Activated CD4-positive, alpha-beta memory T cell treated with anti-CD3 and anti-CD28 coated beads, Interleukin-2, amount 10 ng/mL, durations not matched to agents 7 days and 5 days (primary cell): ENCODE data around the gene FIBP. TPM values are rescaled to one million over a fixed set of nuclear protein-coding genes. Genes with fewer than 3 reads are reported as not detected.

Experiments used
- CTCF ChIA-PET: fragments of 350-600 bp; sonication (Branson Sonifier 250); formaldehyde crosslinking; loops from one replicate; lab custom pipeline; 2021; ENCODE audit warnings: antibody characterized with exemption, inconsistent platforms; lab: Charles Lee
- POLR2A ChIA-PET: fragments of 350-600 bp; sonication (Branson Sonifier 250); formaldehyde crosslinking; loops from one replicate; lab custom pipeline; 2021; ENCODE audit warnings: antibody characterized with exemption; lab: Charles Lee
- DNase-seq: peaks from one replicate; pipeline ENCODE4 v3.0.0-alpha.2; 2020
- H3K27ac Mint-ChIP-seq: one replicate; pipeline ENCODE4 v1.8.0; 2021; ENCODE audit warnings: mild to moderate bottlenecking, mixed read lengths
- H3K27me3 Mint-ChIP-seq: one replicate; pipeline ENCODE4 v1.8.0; 2021; ENCODE audit warnings: mixed read lengths
- H3K36me3 Mint-ChIP-seq: one replicate; pipeline ENCODE4 v1.8.0; 2021; ENCODE audit warnings: low read depth, mixed read lengths
- H3K4me1 Mint-ChIP-seq: one replicate; pipeline ENCODE4 v1.8.0; 2021; ENCODE audit warnings: mixed read lengths
- H3K4me3 Mint-ChIP-seq: one replicate; pipeline ENCODE4 v1.8.0; 2021; ENCODE audit warnings: mild to moderate bottlenecking, mixed read lengths
- H3K9me3 Mint-ChIP-seq: one replicate; pipeline ENCODE4 v1.8.0; 2021; ENCODE audit warnings: mixed read lengths
- total RNA-seq, 2 experiments: library from RNA; stranded (reverse); gene quantifications; one replicate each; pipeline ENCODE4 v1.2.3, GENCODE V29; 2021

FIBP gene
- total RNA-seq, 2 experiments from 2014 or later, result 71.7 to 77.4 TPM

DNA sequence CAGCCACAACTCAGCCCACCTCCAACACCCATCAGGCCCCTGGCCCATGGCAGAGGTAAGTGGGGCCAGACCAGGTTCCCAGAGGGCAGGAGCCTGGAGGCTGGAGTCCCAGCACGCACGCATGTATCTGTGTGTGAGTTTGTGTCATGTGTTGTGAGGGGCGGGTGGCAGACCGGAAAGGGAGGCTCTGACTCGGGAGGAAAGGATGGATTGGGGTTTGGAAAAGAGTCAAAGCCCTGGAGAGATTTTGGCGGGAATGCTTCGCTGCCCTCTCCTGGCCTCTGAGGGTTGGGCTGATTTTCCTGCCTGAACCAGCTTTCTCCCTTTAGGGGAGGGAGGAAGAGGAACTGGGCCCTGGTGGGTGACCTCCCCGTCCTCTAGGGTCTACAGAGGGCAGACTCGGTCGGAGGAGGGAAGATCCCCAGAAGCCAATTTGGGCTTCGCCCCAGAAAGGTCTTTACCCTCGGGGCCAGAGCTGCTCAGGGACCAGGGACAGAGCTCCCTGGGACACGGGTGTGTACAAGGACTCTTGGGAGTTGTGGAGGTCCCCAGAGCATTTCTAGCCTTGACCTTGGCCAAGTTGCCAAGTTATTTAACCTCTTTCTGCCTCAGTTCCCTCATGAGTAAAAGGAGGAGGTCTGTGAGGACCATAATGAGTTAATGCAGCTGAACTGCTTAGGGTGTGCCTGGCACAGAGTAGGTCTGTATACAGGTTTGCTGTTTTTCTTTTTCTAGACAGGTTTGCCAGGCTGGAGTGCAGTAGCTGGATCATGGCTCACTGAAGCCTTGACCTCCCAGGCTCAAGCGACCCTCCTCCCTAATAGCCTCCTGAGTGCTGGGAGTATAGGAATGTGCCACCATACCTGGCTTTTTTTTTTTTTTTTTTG, 23.7 kb upstream of the FIBP start:
- no peaks in the 10 kb centered on the region for H3K9me3 Mint-ChIP-seq
- ChIA-PET POLR2A (interaction anchor here (1.2 to 2.7 kb wide), 5 partner anchors 11 to 21 kb away, joined by 3 to 10 read pairs (median 4); partner anchors contain the start of gene CCDC85B), CTCF (interaction anchor here (0.7 to 1.7 kb wide), 4 partner anchors 13 to 27 kb away, joined by 3 to 6 read pairs (median 5); partner anchors contain the start of genes CCDC85B and FIBP)
- peaks cover 2% of the 10 kb centered on the region for H3K36me3 Mint-ChIP-seq
- no peak for DNase-seq
- peaks cover 3% of the 10 kb centered on the region for H3K27me3 Mint-ChIP-seq
- H3K27ac Mint-ChIP-seq, result no peak overlapping the region
- H3K4me1 Mint-ChIP-seq, result peaks cover 23% of the 10 kb centered on the region
- H3K4me3 Mint-ChIP-seq, result no peak overlapping the region

DNA sequence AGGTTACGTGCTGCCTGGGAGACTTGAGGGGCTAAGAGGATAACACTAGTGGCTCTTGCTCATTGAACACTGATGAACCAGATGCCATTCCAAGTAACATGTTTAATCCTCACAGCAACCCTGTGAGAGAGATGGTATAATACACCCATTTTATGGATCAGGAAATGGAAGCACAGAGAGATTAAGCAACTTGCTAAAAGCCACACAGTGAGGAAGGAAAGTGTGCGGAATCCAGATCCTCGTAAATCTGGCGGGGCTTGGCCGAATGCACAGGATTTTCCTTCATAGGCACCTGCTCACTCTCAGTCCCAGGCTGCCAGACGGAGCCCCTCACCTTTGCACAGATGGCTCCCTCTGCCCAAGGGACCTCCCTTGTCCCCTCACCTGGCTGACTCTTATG, 19.6 kb upstream of the FIBP start:
- ChIA-PET POLR2A (interaction anchor here (1.0 to 2.3 kb wide), 2 partner anchors 9 to 12 kb away, joined by 4 to 7 read pairs; no protein-coding TSS in a partner anchor), CTCF (no interaction called here)
- Mint-ChIP-seq H3K4me3 (no peak overlapping the region), H3K4me1 (peaks cover 10% of the 10 kb centered on the region), H3K36me3 (no peaks in the 10 kb centered on the region), H3K27ac (no peak overlapping the region), H3K27me3 (peaks cover 8% of the 10 kb centered on the region), H3K9me3 (no peaks in the 10 kb centered on the region)
- DNase-seq, result no peak

- POLR2A ChIA-PET, result interaction anchor here (0.8 to 2.3 kb wide), 5 partner anchors 8 to 46 kb away, joined by 3 to 11 read pairs (median 4); partner anchors contain the start of genes C11orf68, CCDC85B and MUS81
- Mint-ChIP-seq H3K36me3 (no peaks in the 10 kb centered on the region), H3K4me3 (no peak overlapping the region), H3K27me3 (peaks cover 12% of the 10 kb centered on the region), H3K27ac (no peak overlapping the region), H3K9me3 (no peaks in the 10 kb centered on the region), H3K4me1 (peaks cover 21% of the 10 kb centered on the region)
- CTCF ChIA-PET, result interaction anchor here (0.7 to 2.1 kb wide), 4 partner anchors 12 to 22 kb away, joined by 3 to 21 read pairs (median 4); partner anchors contain the start of gene CCDC85B
- DNase-seq, result no peak
Observed at GRCh38 chr11:65906602-65907001, 18.3 kb upstream of the FIBP start.

DNA sequence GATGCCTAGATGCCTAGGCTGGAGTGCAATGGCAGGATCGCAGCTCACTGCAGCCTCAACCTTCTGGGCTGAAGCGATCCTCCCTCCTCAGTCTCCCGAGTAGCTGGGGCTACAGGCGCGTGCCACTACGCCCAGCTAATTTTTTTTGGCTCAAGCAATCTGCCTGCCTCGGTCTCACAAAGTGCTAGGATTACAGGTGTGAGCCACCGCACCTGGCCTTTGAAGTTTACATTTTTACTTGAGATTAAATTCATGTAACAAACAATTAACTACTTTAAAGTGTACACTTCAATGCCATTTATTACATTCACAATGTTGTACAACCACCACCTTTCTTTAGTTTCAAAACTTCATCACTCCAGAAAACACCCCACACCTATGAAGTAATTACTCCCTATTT, 15.4 kb upstream of the FIBP start:
- Mint-ChIP-seq H3K36me3 (no peaks in the 10 kb centered on the region), H3K4me1 (peaks cover 28% of the 10 kb centered on the region), H3K4me3 (no peak overlapping the region), H3K27ac (no peak overlapping the region), H3K9me3 (no peaks in the 10 kb centered on the region), H3K27me3 (peaks cover 9% of the 10 kb centered on the region)
- ChIA-PET POLR2A (interaction anchor here (0.7 to 8.8 kb wide), 2 partner anchors 15 kb away, joined by 3 to 185 read pairs; partner anchors contain the start of genes C11orf68, CCDC85B and FIBP), CTCF (interaction anchor here (4.0 kb wide), 1 partner anchor 15 kb away, joined by 56 read pairs; the partner anchor contains the start of genes CCDC85B and FIBP)
- DNase-seq, result no peak

GRCh38 chr11:65903068-65903481, 14.8 kb upstream of the FIBP start:
- Mint-ChIP-seq H3K27me3 (peaks cover 9% of the 10 kb centered on the region), H3K4me1 (peaks cover 32% of the 10 kb centered on the region), H3K9me3 (no peaks in the 10 kb centered on the region), H3K27ac (no peak overlapping the region), H3K4me3 (no peak overlapping the region), H3K36me3 (no peaks in the 10 kb centered on the region)
- no peak for DNase-seq
- ChIA-PET POLR2A (interaction anchor here (1.7 to 8.8 kb wide), 3 partner anchors 13 to 15 kb away, joined by 8 to 185 read pairs (median 41); partner anchors contain the start of genes C11orf68, CCDC85B, DRAP1 and FIBP), CTCF (interaction anchor here (1.0 to 4.0 kb wide), 2 partner anchors 10 to 14 kb away, joined by 3 to 56 read pairs; partner anchors contain the start of genes CCDC85B and FIBP)

GRCh38 chr11:65900899-65901180, 12.6 kb upstream of the FIBP start:
- Mint-ChIP-seq H3K4me3 (peak overlapping the region; percentile 52), H3K4me1 (peaks cover 51% of the 10 kb centered on the region), H3K27me3 (peaks cover 4% of the 10 kb centered on the region), H3K36me3 (peaks cover 7% of the 10 kb centered on the region), H3K9me3 (no peaks in the 10 kb centered on the region), H3K27ac (peak overlapping the region; percentile 73)
- DNase-seq, result no peak
- ChIA-PET POLR2A (interaction anchor here (0.8 to 8.8 kb wide), 16 partner anchors 9 to 111 kb away, joined by 3 to 185 read pairs (median 4); partner anchors contain the start of genes BANF1, C11orf68, CCDC85B and CFL1), CTCF (interaction anchor here (0.6 to 4.0 kb wide), 7 partner anchors 9 to 190 kb away, joined by 3 to 56 read pairs (median 6); partner anchors contain the start of genes CCDC85B, FIBP and MUS81)

DNA sequence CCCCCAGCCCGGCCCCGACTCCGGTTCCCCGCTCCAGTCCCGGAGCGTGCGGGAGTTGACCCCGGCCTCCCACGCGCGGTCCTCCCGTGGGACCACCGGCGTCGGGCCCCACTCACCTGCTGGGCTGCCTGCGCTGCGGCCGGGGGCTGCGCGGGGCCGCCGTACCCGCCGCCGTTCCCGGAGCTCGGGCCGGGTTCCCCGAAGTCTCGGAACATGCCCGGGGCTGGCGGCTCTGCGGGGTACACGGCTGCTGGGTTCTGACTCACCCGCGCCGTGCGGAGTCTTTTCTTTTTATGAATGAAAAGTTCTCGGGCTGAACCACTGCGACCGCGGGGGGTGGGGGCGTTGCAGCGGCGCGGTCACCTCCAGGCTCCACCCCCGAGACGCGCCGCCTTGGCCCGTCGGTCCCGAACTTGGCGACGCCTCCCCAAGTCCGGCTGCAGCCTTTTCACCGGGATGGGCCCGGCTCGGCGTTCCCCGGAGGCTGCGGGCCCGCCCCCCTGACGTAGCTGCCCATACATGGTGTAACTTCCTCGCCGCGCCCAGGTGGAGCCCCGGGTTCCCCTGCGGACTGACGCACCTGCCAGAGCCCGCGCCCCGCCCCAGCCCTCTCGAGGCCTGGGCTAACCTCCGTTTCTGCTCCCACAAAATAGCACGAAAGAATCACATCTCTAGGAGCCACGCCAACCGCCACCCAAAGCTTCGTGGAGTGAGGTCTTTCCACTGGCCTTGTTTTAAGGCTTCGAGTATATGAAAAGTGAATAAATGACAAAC, 12.0 kb upstream of the FIBP start, which contains the start of gene FOSL1:
FOSL1 (minus strand) TSS at position 264 of the 774 bp plus-strand sequence; CDS start at position 215, 49 bp downstream.
- peaks cover 55% of the 10 kb centered on the region for H3K4me1 Mint-ChIP-seq
- H3K27me3 Mint-ChIP-seq, result peaks cover 4% of the 10 kb centered on the region
- H3K27ac Mint-ChIP-seq, result peak within 1 kb of the TSS; percentile 73
- H3K9me3 Mint-ChIP-seq, result no peaks in the 10 kb centered on the region
- peak; percentile 93 for DNase-seq
- ChIA-PET CTCF (interaction anchor here (0.6 to 4.0 kb wide), 6 partner anchors 8 to 189 kb away, joined by 3 to 56 read pairs (median 8); partner anchors contain the start of genes CCDC85B, FIBP and MUS81), POLR2A (interaction anchor here (0.8 to 8.8 kb wide), 15 partner anchors 9 to 111 kb away, joined by 3 to 185 read pairs (median 4); partner anchors contain the start of genes BANF1, C11orf68, CCDC85B and CFL1)
- peak within 1 kb of the TSS; percentile 69 for H3K4me3 Mint-ChIP-seq
- peaks cover 11% of the 10 kb centered on the region for H3K36me3 Mint-ChIP-seq

DNA sequence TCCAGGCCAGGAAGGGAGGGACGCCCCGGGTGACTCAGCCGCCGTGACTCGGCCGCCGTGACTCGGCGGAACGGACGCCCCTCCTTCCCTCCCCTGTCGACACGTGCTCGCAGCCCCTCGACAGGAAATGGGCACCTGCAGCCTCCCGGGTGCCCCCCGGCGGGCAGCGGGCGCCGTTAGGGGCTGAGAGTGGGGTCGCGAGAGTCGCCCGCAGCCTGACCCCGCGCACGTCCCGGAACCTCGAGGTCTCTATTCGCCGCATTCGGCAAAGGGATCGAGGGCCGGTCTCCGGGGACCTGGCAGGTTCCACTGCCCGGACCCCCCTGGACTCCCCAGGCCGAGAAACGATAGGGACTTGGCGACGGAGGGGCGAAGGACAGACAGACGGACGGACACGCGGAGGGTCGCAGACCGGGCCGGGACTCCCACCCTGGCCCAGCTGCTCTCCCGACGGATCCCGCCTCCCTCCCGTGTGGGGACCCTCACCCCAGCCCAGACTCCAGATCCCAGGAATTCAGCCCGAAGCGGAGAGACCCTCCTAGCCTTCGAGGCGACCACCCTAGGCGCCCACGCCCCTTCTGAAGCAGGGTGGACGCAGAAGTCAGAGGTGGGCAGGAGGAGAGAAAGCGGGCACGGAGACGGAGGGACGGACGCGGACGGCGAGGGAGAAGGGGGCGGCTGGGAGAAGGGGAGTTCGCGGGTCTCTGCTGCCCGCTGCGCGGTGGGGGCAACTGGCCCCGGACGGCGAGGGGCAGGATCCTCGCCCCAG, 11.3 kb upstream of the FIBP start:
- Mint-ChIP-seq H3K9me3 (no peaks in the 10 kb centered on the region), H3K4me3 (peak overlapping the region; percentile 69), H3K27me3 (peaks cover 4% of the 10 kb centered on the region), H3K4me1 (peaks cover 58% of the 10 kb centered on the region), H3K36me3 (peaks cover 13% of the 10 kb centered on the region), H3K27ac (peak overlapping the region; percentile 66)
- CTCF ChIA-PET, result interaction anchor here (1.3 to 4.0 kb wide), 6 partner anchors 11 to 188 kb away, joined by 3 to 73 read pairs (median 13); partner anchors contain the start of genes CCDC85B, FIBP and MUS81
- POLR2A ChIA-PET, result interaction anchor here (1.3 to 8.8 kb wide), 9 partner anchors 11 to 187 kb away, joined by 3 to 185 read pairs (median 17); partner anchors contain the start of genes C11orf68, CCDC85B, CFL1 and DRAP1
- DNase-seq, result peak; percentile 77

- DNase-seq, result no peak
- Mint-ChIP-seq H3K4me3 (peak overlapping the region; percentile 78), H3K36me3 (peaks cover 16% of the 10 kb centered on the region), H3K27me3 (peaks cover 4% of the 10 kb centered on the region), H3K4me1 (peaks cover 64% of the 10 kb centered on the region), H3K9me3 (no peaks in the 10 kb centered on the region), H3K27ac (peak overlapping the region; percentile 75)
- POLR2A ChIA-PET, result interaction anchor here (0.6 to 8.8 kb wide), 7 partner anchors 8 to 187 kb away, joined by 3 to 185 read pairs (median 4); partner anchors contain the start of genes C11orf68, CCDC85B, CFL1 and FIBP
- CTCF ChIA-PET, result interaction anchor here (1.4 to 3.2 kb wide), 4 partner anchors 10 to 39 kb away, joined by 3 to 73 read pairs (median 13); partner anchors contain the start of genes CCDC85B, FIBP and MUS81
Observed at GRCh38 chr11:65898656-65899355, 10.5 kb upstream of the FIBP start.

GRCh38 chr11:65897020-65897471, 8.8 kb upstream of the FIBP start:
- Mint-ChIP-seq H3K27me3 (peaks cover under 1% of the 10 kb centered on the region), H3K36me3 (peaks cover 16% of the 10 kb centered on the region), H3K4me3 (peak overlapping the region; percentile 46), H3K27ac (peak overlapping the region; percentile 70), H3K4me1 (peaks cover 72% of the 10 kb centered on the region), H3K9me3 (no peaks in the 10 kb centered on the region)
- ChIA-PET POLR2A (interaction anchor here (1.0 to 8.8 kb wide), 6 partner anchors 9 to 38 kb away, joined by 3 to 185 read pairs (median 12); partner anchors contain the start of genes C11orf68, CCDC85B, CFL1 and FIBP), CTCF (interaction anchor here (0.6 to 3.2 kb wide), 4 partner anchors 8 to 91 kb away, joined by 3 to 73 read pairs (median 14); partner anchors contain the start of genes CCDC85B and FIBP)
- DNase-seq, result no peak
